ENCODE results near the gene CIDEA. TPM values are rescaled to one million over a fixed set of nuclear protein-coding genes. Genes with fewer than 3 reads are reported as not detected.
A peak's percentile ranks its signal among the peaks of the same experiment; 100 is the strongest.

CIDEA gene
- total RNA-seq, 1 experiment from 2014 or later, result not detected

- H3K9me3 Mint-ChIP-seq (ENCODE audit: unreplicated experiment), result no peaks in the 10 kb centered on the region
- Histone ChIP-seq H3K9me3 (no peaks in the 10 kb centered on the region), H3K27me3 (replicated peaks; ENCODE audit: control insufficient read depth, insufficient read depth, low read length) (no peaks in the 10 kb centered on the region), H3K4me1 (0 out of 2 replicates have a peak, but pooled peaks cover 1% of the 10 kb centered on the region), H3K36me3 (ENCODE audit: control insufficient read depth, insufficient read depth, low read length) (0 out of 2 replicates have a peak, but pooled peaks cover 1% of the 10 kb centered on the region), H3K4me3 (ENCODE audit: low read depth, low read length) (no peak overlapping the region)
- no peak for DNase-seq
- no peaks in the 10 kb centered on the region for H3K27me3 Mint-ChIP-seq (ENCODE audit: insufficient read depth, unreplicated experiment)
- no TSS peak for BruUV-seq (replicated peaks)
- peaks cover 77% of the 10 kb centered on the region for H3K36me3 Mint-ChIP-seq (ENCODE audit: insufficient read depth, unreplicated experiment)
- TF ChIP-seq CTCF (IDR thresholded peaks at IDR 0.05; ENCODE audit: insufficient read depth in 1 of 2, low read depth in 1 of 2, low read length in 1 of 2, severe bottlenecking in 1 of 2, unreplicated experiment in 1 of 2), result no peak
- H3K27ac Mint-ChIP-seq (ENCODE audit: unreplicated experiment), result peak overlapping the region; percentile 26
- intact Hi-C loops (cut with micrococcal nuclease; ENCODE audit: unreplicated experiment), result no loop called here
- no peak overlapping the region for H3K4me3 Mint-ChIP-seq (ENCODE audit: unreplicated experiment)
- CTCF ChIA-PET, result interaction anchor here (0.9 to 2.1 kb wide), 3 partner anchors 10 to 46 kb away, joined by 5 to 8 read pairs (median 6); no protein-coding TSS in a partner anchor
- no peaks in the 10 kb centered on the region for H3K4me1 Mint-ChIP-seq (ENCODE audit: low read depth, unreplicated experiment)
- POLR2A ChIA-PET, result interaction anchor here (1.5 kb wide), 1 partner anchor 59 kb away, joined by 5 read pairs; the partner anchor contains the start of gene AFG3L2
Measured at GRCh38 chr18:12318334-12318697, 64.2 kb downstream of the CIDEA start.

- BruUV-seq (replicated peaks), result no TSS peak
- H3K36me3 Mint-ChIP-seq (ENCODE audit: insufficient read depth, unreplicated experiment), result peaks cover 77% of the 10 kb centered on the region
Measured at GRCh38 chr18:12318857-12319256, 64.7 kb downstream of the CIDEA start.

GRCh38 chr18:12321333-12321732 lies 67.2 kb downstream of the CIDEA start:
- intact Hi-C loops (cut with micrococcal nuclease; ENCODE audit: unreplicated experiment), result no loop called here
- no peak for DNase-seq
- H3K4me1 Mint-ChIP-seq (ENCODE audit: low read depth, unreplicated experiment), result no peaks in the 10 kb centered on the region
- POLR2A ChIA-PET, result no interaction called here
- H3K27me3 ChIP-seq (replicated peaks; ENCODE audit: control insufficient read depth, insufficient read depth, low read length), result no peaks in the 10 kb centered on the region
- no TSS peak for BruUV-seq (replicated peaks)
- H3K36me3 Mint-ChIP-seq (ENCODE audit: insufficient read depth, unreplicated experiment), result peaks cover 89% of the 10 kb centered on the region
- H3K4me3 ChIP-seq (ENCODE audit: low read depth, low read length), result no peak overlapping the region
- peaks cover 8% of the 10 kb centered on the region; the same call in 1 of the 2 replicates for H3K36me3 ChIP-seq (ENCODE audit: control insufficient read depth, insufficient read depth, low read length)
- H3K4me1 ChIP-seq, result no peaks in the 10 kb centered on the region
- no peaks in the 10 kb centered on the region for H3K27me3 Mint-ChIP-seq (ENCODE audit: insufficient read depth, unreplicated experiment)
- no peak overlapping the region for H3K4me3 Mint-ChIP-seq (ENCODE audit: unreplicated experiment)
- no peaks in the 10 kb centered on the region for H3K9me3 ChIP-seq
- no peaks in the 10 kb centered on the region for H3K9me3 Mint-ChIP-seq (ENCODE audit: unreplicated experiment)
- no peak overlapping the region for H3K27ac Mint-ChIP-seq (ENCODE audit: unreplicated experiment)
- CTCF ChIA-PET, result interaction anchor here (0.6 kb wide), 1 partner anchor 1159 kb away, joined by 3 read pairs; no protein-coding TSS in a partner anchor
- no peak for TF ChIP-seq CTCF (IDR thresholded peaks at IDR 0.05; ENCODE audit: insufficient read depth in 1 of 2, low read depth in 1 of 2, low read length in 1 of 2, severe bottlenecking in 1 of 2, unreplicated experiment in 1 of 2)

More at GRCh38 chr18:12318857-12319256, 64.7 kb downstream of the CIDEA start:
- DNase-seq, result no peak
- Mint-ChIP-seq H3K27me3 (ENCODE audit: insufficient read depth, unreplicated experiment) (no peaks in the 10 kb centered on the region), H3K4me3 (ENCODE audit: unreplicated experiment) (no peak overlapping the region), H3K27ac (ENCODE audit: unreplicated experiment) (no peak overlapping the region), H3K9me3 (ENCODE audit: unreplicated experiment) (no peaks in the 10 kb centered on the region), H3K4me1 (ENCODE audit: low read depth, unreplicated experiment) (no peaks in the 10 kb centered on the region)
- no peak for TF ChIP-seq CTCF (IDR thresholded peaks at IDR 0.05; ENCODE audit: insufficient read depth in 1 of 2, low read depth in 1 of 2, low read length in 1 of 2, severe bottlenecking in 1 of 2, unreplicated experiment in 1 of 2)
- intact Hi-C loops (cut with micrococcal nuclease; ENCODE audit: unreplicated experiment), result no loop called here
- Histone ChIP-seq H3K36me3 (ENCODE audit: control insufficient read depth, insufficient read depth, low read length) (0 out of 2 replicates have a peak, but pooled peaks cover 1% of the 10 kb centered on the region), H3K4me3 (ENCODE audit: low read depth, low read length) (no peak overlapping the region), H3K4me1 (no peaks in the 10 kb centered on the region), H3K27me3 (replicated peaks; ENCODE audit: control insufficient read depth, insufficient read depth, low read length) (no peaks in the 10 kb centered on the region), H3K9me3 (no peaks in the 10 kb centered on the region)
- POLR2A ChIA-PET, result interaction anchor here (1.5 kb wide), 1 partner anchor 58 kb away, joined by 5 read pairs; the partner anchor contains the start of gene AFG3L2
- CTCF ChIA-PET, result interaction anchor here (0.9 to 2.1 kb wide), 3 partner anchors 9 to 47 kb away, joined by 5 to 8 read pairs (median 6); no protein-coding TSS in a partner anchor
